Parathyroid adenoma (tissue), 2 donors: ENCODE results near the gene DMAC1.

Experiments used
- H2AFZ ChIP-seq: fragments of 300-600 bp; sonication (generic); one replicate; pipeline ENCODE4 v1.7.0; 2017; ENCODE audit warnings: antibody characterized with exemption, mild to moderate bottlenecking
- H3K27ac ChIP-seq: fragments of 300-600 bp; sonication (generic); one replicate; pipeline ENCODE4 v1.7.0; 2017
- H3K27me3 ChIP-seq: fragments of 300-600 bp; sonication (generic); one replicate; pipeline ENCODE4 v1.7.0; 2017; ENCODE audit warnings: low read length; ENCODE audit not compliant: control insufficient read depth, insufficient read depth
- H3K36me3 ChIP-seq: fragments of 300-600 bp; sonication (generic); one replicate; pipeline ENCODE4 v1.7.0; 2017; ENCODE audit warnings: low read length; ENCODE audit not compliant: control insufficient read depth, insufficient read depth
- H3K4me1 ChIP-seq: fragments of 300-600 bp; sonication (generic); one replicate; pipeline ENCODE4 v1.7.0; 2017; ENCODE audit warnings: control low read depth
- H3K4me2 ChIP-seq: fragments of 300-600 bp; sonication (generic); one replicate; pipeline ENCODE4 v1.7.0; 2017; ENCODE audit warnings: low read length
- H3K4me3 ChIP-seq: fragments of 300-600 bp; sonication (generic); one replicate; pipeline ENCODE4 v1.7.0; 2017; ENCODE audit warnings: low read depth, low read length
- H3K79me2 ChIP-seq: fragments of 300-600 bp; sonication (generic); one replicate; pipeline ENCODE4 v1.7.0; 2017; ENCODE audit warnings: control low read depth
- H3K9ac ChIP-seq: fragments of 300-600 bp; sonication (generic); one replicate; pipeline ENCODE4 v1.7.0; 2017; ENCODE audit warnings: mild to moderate bottlenecking
- H3K9me3 ChIP-seq: fragments of 300-600 bp; sonication (generic); one replicate; pipeline ENCODE4 v1.7.0; 2017; ENCODE audit warnings: low read length; ENCODE audit not compliant: control insufficient read depth
- TF ChIP-seq, protein P1 (sequence below): fragments of 300-600 bp; sonication (generic); IDR thresholded peaks from one replicate; pipeline ENCODE4 v1.7.0; 2017; ENCODE audit warnings: antibody characterized with exemption, mild to moderate bottlenecking
- donor health status: primary hyperparathyroidism.

DMAC1 gene

DNA sequence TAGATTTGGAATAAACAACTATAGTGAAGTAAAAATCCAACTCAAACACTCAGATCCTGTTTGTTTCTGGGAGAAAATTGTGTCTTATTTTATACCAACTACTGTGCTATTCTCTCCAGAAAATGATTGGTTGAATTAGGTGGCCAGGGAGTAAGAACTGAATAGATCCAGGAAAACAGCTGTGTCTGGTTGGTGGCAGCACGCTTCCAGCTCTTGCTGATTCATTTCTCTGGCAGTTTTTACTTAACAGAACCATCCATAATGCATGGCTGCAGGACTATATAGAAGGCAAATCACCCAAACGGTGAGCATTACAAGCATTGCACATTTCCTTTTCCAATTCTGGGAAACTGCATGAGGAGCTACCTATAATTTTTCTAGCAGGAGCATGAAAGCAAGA, 29.5 kb downstream of the DMAC1 start:
- Histone ChIP-seq H3K4me2 (no peak overlapping the region), H3K9me3 (no peaks in the 10 kb centered on the region), H3K27ac (no peak overlapping the region), H2AFZ (no peak overlapping the region), H3K9ac (no peak overlapping the region), H3K36me3 (no peaks in the 10 kb centered on the region), H3K79me2 (no peaks in the 10 kb centered on the region), H3K4me3 (no peak overlapping the region), H3K27me3 (no peaks in the 10 kb centered on the region), H3K4me1 (no peaks in the 10 kb centered on the region)
- TF ChIP-seq, protein P1, sequence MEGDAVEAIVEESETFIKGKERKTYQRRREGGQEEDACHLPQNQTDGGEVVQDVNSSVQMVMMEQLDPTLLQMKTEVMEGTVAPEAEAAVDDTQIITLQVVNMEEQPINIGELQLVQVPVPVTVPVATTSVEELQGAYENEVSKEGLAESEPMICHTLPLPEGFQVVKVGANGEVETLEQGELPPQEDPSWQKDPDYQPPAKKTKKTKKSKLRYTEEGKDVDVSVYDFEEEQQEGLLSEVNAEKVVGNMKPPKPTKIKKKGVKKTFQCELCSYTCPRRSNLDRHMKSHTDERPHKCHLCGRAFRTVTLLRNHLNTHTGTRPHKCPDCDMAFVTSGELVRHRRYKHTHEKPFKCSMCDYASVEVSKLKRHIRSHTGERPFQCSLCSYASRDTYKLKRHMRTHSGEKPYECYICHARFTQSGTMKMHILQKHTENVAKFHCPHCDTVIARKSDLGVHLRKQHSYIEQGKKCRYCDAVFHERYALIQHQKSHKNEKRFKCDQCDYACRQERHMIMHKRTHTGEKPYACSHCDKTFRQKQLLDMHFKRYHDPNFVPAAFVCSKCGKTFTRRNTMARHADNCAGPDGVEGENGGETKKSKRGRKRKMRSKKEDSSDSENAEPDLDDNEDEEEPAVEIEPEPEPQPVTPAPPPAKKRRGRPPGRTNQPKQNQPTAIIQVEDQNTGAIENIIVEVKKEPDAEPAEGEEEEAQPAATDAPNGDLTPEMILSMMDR: no peak

DNA sequence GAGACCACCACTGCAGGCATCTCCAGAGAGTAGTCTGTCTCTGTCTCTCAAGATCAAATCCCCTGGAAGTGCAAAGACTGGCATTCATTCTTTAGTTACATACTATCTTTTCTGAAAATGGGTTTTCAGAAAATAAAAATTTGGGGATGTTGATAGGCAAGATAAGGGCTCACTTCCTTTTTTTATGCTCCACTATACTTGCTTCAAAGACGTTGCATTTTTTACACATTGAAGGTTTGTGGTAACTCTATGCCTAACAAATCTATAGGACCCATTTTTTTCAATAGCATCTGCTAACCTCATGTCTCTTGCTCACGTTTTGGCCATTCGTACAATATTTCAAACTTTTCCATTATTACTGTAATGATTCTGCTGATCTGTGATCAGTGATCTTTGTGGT, 37.0 kb downstream of the DMAC1 start:
- Histone ChIP-seq H3K27me3 (no peaks in the 10 kb centered on the region), H3K9me3 (no peaks in the 10 kb centered on the region), H3K4me2 (no peak overlapping the region), H2AFZ (no peak overlapping the region), H3K27ac (no peak overlapping the region), H3K9ac (no peak overlapping the region), H3K36me3 (no peaks in the 10 kb centered on the region), H3K79me2 (no peaks in the 10 kb centered on the region), H3K4me3 (no peak overlapping the region), H3K4me1 (no peaks in the 10 kb centered on the region)
- TF ChIP-seq, protein P1: no peak

DNA sequence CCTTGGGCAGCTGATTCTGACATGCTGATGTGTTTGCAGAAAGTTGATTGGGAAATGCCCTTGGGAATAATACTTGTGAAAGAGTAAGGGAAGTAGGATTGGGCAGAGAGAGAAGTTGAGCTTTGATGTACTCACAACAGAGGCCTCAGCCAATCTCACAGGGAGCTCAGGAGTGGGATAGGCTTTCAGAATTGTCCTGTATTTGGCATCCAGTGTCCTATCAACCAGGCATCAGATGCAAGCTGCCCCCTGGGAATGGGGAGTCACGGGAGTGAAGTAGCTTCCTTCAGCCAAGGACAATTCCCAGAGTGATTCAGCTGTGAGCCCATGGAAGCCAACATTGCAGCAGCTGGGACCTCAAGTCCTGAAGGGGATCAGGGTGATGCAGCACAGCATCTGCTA, 39.6 kb downstream of the DMAC1 start:
- no peaks in the 10 kb centered on the region for H3K9me3 ChIP-seq
- H2AFZ ChIP-seq: no peak overlapping the region
- no peaks in the 10 kb centered on the region for H3K36me3 ChIP-seq
- no peak overlapping the region for H3K4me2 ChIP-seq
- H3K27ac ChIP-seq: no peak overlapping the region
- TF ChIP-seq, protein P1: no peak
- no peaks in the 10 kb centered on the region for H3K4me1 ChIP-seq
- no peak overlapping the region for H3K9ac ChIP-seq
- H3K27me3 ChIP-seq: no peaks in the 10 kb centered on the region
- H3K4me3 ChIP-seq: no peak overlapping the region
- no peaks in the 10 kb centered on the region for H3K79me2 ChIP-seq

DNA sequence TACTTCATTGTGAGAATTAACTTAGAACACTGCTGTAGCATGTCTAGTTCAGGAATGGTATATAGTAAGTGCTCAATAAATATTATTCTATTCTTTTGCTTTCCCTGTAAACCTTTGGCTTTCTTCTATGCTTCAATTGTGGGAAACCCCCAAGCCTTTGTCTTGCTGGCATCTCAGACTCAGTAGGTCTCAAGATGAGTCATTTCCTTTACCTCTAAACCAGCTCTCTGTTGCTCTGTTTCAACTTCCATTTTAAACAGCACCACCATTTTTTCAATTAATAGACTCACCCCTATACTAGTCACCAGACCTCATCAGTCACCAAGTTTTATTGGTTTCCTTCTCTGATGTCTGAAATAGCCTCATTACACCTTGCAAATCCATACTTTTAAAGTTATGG, 43.5 kb downstream of the DMAC1 start:
- H3K4me2 ChIP-seq: no peak overlapping the region
- TF ChIP-seq, protein P1: no peak
- H2AFZ ChIP-seq: no peak overlapping the region
- no peaks in the 10 kb centered on the region for H3K9me3 ChIP-seq
- H3K9ac ChIP-seq: no peak overlapping the region
- no peak overlapping the region for H3K27ac ChIP-seq
- H3K4me3 ChIP-seq: no peak overlapping the region
- H3K4me1 ChIP-seq: no peaks in the 10 kb centered on the region
- no peaks in the 10 kb centered on the region for H3K36me3 ChIP-seq
- no peaks in the 10 kb centered on the region for H3K27me3 ChIP-seq
- H3K79me2 ChIP-seq: no peaks in the 10 kb centered on the region

DNA sequence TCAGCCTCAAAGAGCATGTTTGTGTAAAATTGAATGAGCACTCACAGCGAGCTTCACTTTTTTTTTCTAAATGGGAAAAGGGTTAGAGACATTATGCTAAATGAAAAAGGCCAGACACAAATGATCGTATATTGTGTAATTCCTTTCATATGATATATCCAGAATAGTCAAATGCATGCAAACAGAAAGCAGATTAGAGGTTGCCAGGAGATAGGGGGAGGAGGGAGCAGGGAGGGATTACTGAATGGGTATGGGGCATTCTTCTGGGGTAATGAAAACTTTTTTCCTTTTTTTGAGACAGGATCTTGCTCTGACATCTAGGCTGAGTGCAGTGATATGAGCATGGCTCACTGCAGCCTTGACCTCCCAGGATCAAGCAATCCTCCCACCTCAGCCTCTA, 47.1 kb downstream of the DMAC1 start:
- H3K27ac ChIP-seq: no peak overlapping the region
- no peak overlapping the region for H2AFZ ChIP-seq
- no peak overlapping the region for H3K9ac ChIP-seq
- H3K4me3 ChIP-seq: no peak overlapping the region
- H3K27me3 ChIP-seq: no peaks in the 10 kb centered on the region
- TF ChIP-seq, protein P1: no peak
- no peaks in the 10 kb centered on the region for H3K79me2 ChIP-seq
- H3K4me1 ChIP-seq: no peaks in the 10 kb centered on the region
- H3K4me2 ChIP-seq: no peak overlapping the region
- no peaks in the 10 kb centered on the region for H3K36me3 ChIP-seq
- H3K9me3 ChIP-seq: no peaks in the 10 kb centered on the region
